Testis (tissue), 2 donors: ENCODE results near the gene NUP188.

Experiments
- POLR2A ChIP-seq: fragments of 450-650 bp; IDR thresholded peaks from one replicate; pipeline ENCODE4 v1.6.1; 2017; ENCODE audit warnings: antibody characterized with exemption, mild to moderate bottlenecking, moderate library complexity
- TF ChIP-seq, protein P1 (sequence below), 3 experiments: fragments of 450-650 bp in 2 of 3; fragments of 200-600 bp in 1 of 3; sonication (generic) in 1 of 3; IDR thresholded peaks; one replicate each; pipeline ENCODE4 v1.5.1; 2016 to 2019; ENCODE audit warnings: antibody characterized with exemption in 3 of 3, mild to moderate bottlenecking in 2 of 3, moderate library complexity in 1 of 3

DNA sequence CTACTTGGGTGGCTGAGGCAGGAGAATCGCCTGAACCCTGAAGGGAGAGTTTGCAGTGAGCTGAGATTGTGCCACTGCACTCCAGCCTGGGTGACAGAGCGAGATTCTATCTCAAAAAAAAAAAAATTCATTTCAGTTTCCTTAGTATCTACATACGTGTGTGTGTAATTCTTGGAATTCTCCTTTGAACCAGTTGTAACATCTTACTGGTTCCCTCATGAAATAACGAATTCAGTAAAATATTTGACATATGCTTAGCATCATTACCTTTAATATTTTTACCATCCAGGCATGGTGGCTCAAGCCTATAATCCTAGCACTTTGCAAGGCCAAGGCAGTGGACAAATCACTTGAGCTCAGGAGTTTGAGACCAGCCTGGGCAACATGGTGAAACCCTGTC is 17.9 kb upstream of the NUP188 start:
- TF ChIP-seq POLR2A = no peak
- TF ChIP-seq, protein P1, sequence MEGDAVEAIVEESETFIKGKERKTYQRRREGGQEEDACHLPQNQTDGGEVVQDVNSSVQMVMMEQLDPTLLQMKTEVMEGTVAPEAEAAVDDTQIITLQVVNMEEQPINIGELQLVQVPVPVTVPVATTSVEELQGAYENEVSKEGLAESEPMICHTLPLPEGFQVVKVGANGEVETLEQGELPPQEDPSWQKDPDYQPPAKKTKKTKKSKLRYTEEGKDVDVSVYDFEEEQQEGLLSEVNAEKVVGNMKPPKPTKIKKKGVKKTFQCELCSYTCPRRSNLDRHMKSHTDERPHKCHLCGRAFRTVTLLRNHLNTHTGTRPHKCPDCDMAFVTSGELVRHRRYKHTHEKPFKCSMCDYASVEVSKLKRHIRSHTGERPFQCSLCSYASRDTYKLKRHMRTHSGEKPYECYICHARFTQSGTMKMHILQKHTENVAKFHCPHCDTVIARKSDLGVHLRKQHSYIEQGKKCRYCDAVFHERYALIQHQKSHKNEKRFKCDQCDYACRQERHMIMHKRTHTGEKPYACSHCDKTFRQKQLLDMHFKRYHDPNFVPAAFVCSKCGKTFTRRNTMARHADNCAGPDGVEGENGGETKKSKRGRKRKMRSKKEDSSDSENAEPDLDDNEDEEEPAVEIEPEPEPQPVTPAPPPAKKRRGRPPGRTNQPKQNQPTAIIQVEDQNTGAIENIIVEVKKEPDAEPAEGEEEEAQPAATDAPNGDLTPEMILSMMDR (IDR thresholded peaks at IDR 0.05) = no peak
